MM.1S (cell line): ENCODE data around the gene RIN1.
"Not testable (repeated sequence)": the region's sequence is repeated elsewhere in the genome, so short reads cannot be mapped to it uniquely, and the experiment has no call there.

ENCODE experiments used
- DNase-seq: peaks from one replicate; pipeline ENCODE4 v3.0.0-alpha.2; 2015
- H2AFZ ChIP-seq: fragments of 300-600 bp; sonication (generic); 2 replicates; pipeline ENCODE4 v1.6.0; 2016; ENCODE audit warnings: antibody characterized with exemption, low read length
- H3F3A ChIP-seq: fragments of 300-600 bp; sonication (generic); 2 replicates; pipeline ENCODE4 v1.6.1; 2016; ENCODE audit warnings: mild to moderate bottlenecking, antibody characterized with exemption, low read length, moderate library complexity, mixed read lengths; ENCODE audit not compliant: insufficient read depth
- H3K27ac ChIP-seq: fragments of 300-600 bp; sonication (generic); 2 replicates; pipeline ENCODE4 v1.5.1; 2016; ENCODE audit warnings: mild to moderate bottlenecking, low read length
- H3K27me3 ChIP-seq: fragments of 300-600 bp; sonication (generic); replicated peaks from 2 replicates; pipeline ENCODE4 v1.6.0; 2016; ENCODE audit warnings: low read length; ENCODE audit not compliant: insufficient read depth
- H3K36me3 ChIP-seq: fragments of 300-600 bp; sonication (generic); replicated peaks from 2 replicates; pipeline ENCODE4 v1.6.1; 2016; ENCODE audit warnings: mild to moderate bottlenecking, low read length, mixed read lengths; ENCODE audit not compliant: insufficient read depth
- H3K4me1 ChIP-seq: fragments of 300-600 bp; sonication (generic); 2 replicates; pipeline ENCODE4 v1.6.1; 2016; ENCODE audit warnings: low read length, mixed read lengths
- H3K4me2 ChIP-seq: fragments of 300-600 bp; sonication (generic); 2 replicates; pipeline ENCODE4 v1.6.0; 2016; ENCODE audit warnings: low read depth, low read length
- H3K4me3 ChIP-seq: fragments of 300-600 bp; sonication (generic); 2 replicates; pipeline ENCODE4 v1.5.1; 2016; ENCODE audit warnings: low read length, mixed read lengths
- H3K79me2 ChIP-seq: fragments of 300-600 bp; sonication (generic); 2 replicates; pipeline ENCODE4 v1.6.1; 2016; ENCODE audit warnings: mixed run types, low read length, mixed read lengths
- H3K9ac ChIP-seq: fragments of 300-600 bp; sonication (generic); 2 replicates; pipeline ENCODE4 v1.6.1; 2016; ENCODE audit warnings: low read length, mixed read lengths
- H3K9me2 ChIP-seq: fragments of 300-600 bp; sonication (generic); replicated peaks from 2 replicates; pipeline ENCODE4 v1.6.1; 2016; ENCODE audit warnings: mild to moderate bottlenecking, low read length, mixed read lengths; ENCODE audit not compliant: insufficient read depth
- H3K9me3 ChIP-seq: fragments of 300-600 bp; sonication (generic); replicated peaks from 2 replicates; pipeline ENCODE4 v1.6.1; 2016; ENCODE audit warnings: mild to moderate bottlenecking, low read length, mixed read lengths; ENCODE audit not compliant: insufficient read depth
- H4K20me1 ChIP-seq: fragments of 300-600 bp; sonication (generic); 2 replicates; pipeline ENCODE4 v1.6.1; 2016; ENCODE audit warnings: mild to moderate bottlenecking, low read length, moderate library complexity, mixed read lengths; ENCODE audit not compliant: insufficient read depth
- CTCF ChIP-seq: fragments of 300-600 bp; sonication (generic); IDR thresholded peaks from 2 replicates; pipeline ENCODE4 v1.5.1; 2016; ENCODE audit warnings: antibody characterized with exemption, low read length, mixed read lengths
- EZH2 ChIP-seq: fragments of 300-600 bp; sonication (generic); optimal IDR thresholded peaks from 2 replicates; pipeline ENCODE3; 2017; ENCODE audit warnings: low read depth, mild to moderate bottlenecking, antibody characterized with exemption, low read length, mixed read lengths
- EZH2phosphoT487 ChIP-seq: fragments of 300-600 bp; sonication (generic); IDR thresholded peaks from 2 replicates; pipeline ENCODE4 v1.6.1; 2018; ENCODE audit warnings: antibody characterized with exemption, low read length

Gene RIN1

DNA sequence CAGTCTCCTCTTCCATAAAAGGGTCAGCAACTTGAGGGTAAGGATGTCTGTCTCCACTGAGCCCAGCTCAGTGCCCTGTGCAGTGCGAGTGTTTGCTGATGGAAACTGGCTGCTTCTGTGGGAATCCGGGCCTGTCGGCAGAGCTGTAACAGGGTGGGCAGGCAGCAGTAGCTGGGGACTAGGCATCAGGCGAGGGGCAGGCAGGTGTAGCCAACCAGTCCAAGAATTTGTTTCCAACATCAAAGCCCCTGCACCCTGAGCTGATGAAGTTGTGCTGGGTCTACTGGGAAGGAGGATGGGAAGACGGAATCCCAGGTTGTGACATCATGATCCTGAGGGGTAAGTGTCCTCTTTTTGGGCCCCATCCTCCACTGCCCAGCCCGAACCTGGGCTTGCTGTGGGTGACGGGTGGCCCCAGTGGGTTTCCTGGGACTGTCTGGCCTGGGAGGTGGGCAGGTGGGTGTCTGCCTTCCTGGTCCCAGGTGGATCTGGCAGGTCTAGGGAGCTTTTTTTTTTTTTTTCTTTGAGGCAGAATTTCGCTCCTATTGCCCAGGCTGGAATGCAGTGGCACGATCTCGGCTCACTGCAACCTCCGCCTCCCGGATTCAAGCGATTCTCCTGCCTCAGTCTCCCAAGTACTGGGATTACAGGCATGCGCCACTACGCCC lies 24.3 kb upstream of the RIN1 start:
- no peaks in the 10 kb centered on the region for H3F3A ChIP-seq
- TF ChIP-seq CTCF (no peak), EZH2phosphoT487 (no peak), EZH2 (no peak)
- no peak overlapping the region for H3K9ac ChIP-seq

DNA sequence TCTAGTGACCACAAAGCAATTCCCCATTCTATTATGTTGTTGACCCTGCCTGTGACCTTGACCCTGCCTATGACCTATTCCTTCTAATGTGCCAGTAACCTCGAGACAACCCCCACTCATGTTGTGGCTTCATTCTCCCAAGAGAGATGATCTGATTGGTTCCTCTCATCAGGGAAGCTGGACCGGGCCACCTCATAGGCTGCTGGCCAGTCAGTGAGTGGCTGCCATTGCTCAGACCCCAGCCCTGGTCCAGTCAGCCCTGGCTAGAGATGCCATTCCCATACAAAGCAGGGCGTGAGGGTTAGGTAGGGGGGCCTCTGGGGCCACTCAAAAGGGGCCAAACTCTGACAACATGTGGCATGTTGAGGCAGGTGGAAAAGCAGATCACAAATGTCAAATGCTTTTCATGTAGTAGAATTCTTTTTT lies 23.4 kb upstream of the RIN1 start:
- Histone ChIP-seq H3K79me2 (no peaks in the 10 kb centered on the region), H3K36me3 (no peaks in the 10 kb centered on the region), H3K9me3 (no peaks in the 10 kb centered on the region), H3K27ac (no peak overlapping the region), H4K20me1 (no peaks in the 10 kb centered on the region), H3K4me1 (no peaks in the 10 kb centered on the region), H3K27me3 (peaks cover 47% of the 10 kb centered on the region), H2AFZ (no peak overlapping the region), H3F3A (no peaks in the 10 kb centered on the region), H3K4me3 (no peak overlapping the region), H3K9me2 (no peaks in the 10 kb centered on the region), H3K4me2 (no peak overlapping the region), H3K9ac (no peak overlapping the region)
- TF ChIP-seq EZH2 (no peak), EZH2phosphoT487 (no peak), CTCF (no peak)
- no peak for DNase-seq

More for the DNA sequence above, 24.3 kb upstream of the RIN1 start:
- peaks cover 51% of the 10 kb centered on the region for H3K27me3 ChIP-seq
- no peaks in the 10 kb centered on the region for H3K9me3 ChIP-seq
- no peaks in the 10 kb centered on the region for H3K79me2 ChIP-seq
- no peak overlapping the region for H2AFZ ChIP-seq
- H3K4me1 ChIP-seq = no peaks in the 10 kb centered on the region
- H3K9me2 ChIP-seq = no peaks in the 10 kb centered on the region
- H3K4me2 ChIP-seq = no peak overlapping the region
- H3K27ac ChIP-seq = no peak overlapping the region
- no peaks in the 10 kb centered on the region for H3K36me3 ChIP-seq
- no peak overlapping the region for H3K4me3 ChIP-seq
- no peak for DNase-seq
- H4K20me1 ChIP-seq = no peaks in the 10 kb centered on the region

- not testable (repeated sequence) for H4K20me1 ChIP-seq, H3K4me2 ChIP-seq, H3K4me1 ChIP-seq, H3K4me3 ChIP-seq, H3K9me2 ChIP-seq, H3K27ac ChIP-seq, H3F3A ChIP-seq, H3K9me3 ChIP-seq, H2AFZ ChIP-seq, H3K36me3 ChIP-seq, H3K9ac ChIP-seq, DNase-seq, H3K79me2 ChIP-seq, H3K27me3 ChIP-seq
These were observed 14.5 kb upstream of the RIN1 start for GRCh38 chr11:66350560-66351235.

DNA sequence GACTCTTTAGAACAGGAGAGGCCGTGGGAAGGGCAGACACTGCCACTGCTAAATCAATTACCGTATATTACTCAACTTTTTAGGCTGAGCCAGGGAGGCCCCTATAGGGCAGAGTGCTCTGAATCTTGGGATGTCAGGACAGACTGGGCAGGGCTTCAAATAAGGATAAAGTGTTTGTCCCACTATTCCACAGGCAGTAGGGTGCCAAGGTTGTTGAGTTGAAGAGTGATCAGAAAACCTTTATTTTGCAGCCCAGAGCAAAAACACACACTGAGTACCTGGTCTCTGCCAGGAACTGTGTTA lies 12.8 kb upstream of the RIN1 start:
- Histone ChIP-seq H4K20me1 (no peaks in the 10 kb centered on the region), H3K9me2 (no peaks in the 10 kb centered on the region), H3K36me3 (no peaks in the 10 kb centered on the region), H3K9ac (no peak overlapping the region), H3K4me3 (no peak overlapping the region), H3F3A (peaks cover 9% of the 10 kb centered on the region; the same call in 1 of the 2 replicates), H3K27me3 (peaks cover 7% of the 10 kb centered on the region), H3K4me1 (peaks cover 6% of the 10 kb centered on the region), H3K9me3 (no peaks in the 10 kb centered on the region), H3K4me2 (no peak overlapping the region), H3K79me2 (peaks cover 8% of the 10 kb centered on the region), H3K27ac (no peak overlapping the region), H2AFZ (no peak overlapping the region)
- no peak for TF ChIP-seq CTCF
- no peak for TF ChIP-seq EZH2phosphoT487
- DNase-seq = no peak
